ENCODE data around the gene PID1. TPM values are rescaled to one million over a fixed set of nuclear protein-coding genes. Genes with fewer than 3 reads are reported as not detected.

Gene PID1
- total RNA-seq, 1 donor from 2014 or later = not detected

- CTCF ChIA-PET = no interaction called here
- Mint-ChIP-seq H3K4me3 (no peak overlapping the region), H3K27ac (no peak overlapping the region), H3K9me3 (peaks cover 4% of the 10 kb centered on the region), H3K36me3 (ENCODE audit: low read depth) (no peaks in the 10 kb centered on the region), H3K27me3 (no peaks in the 10 kb centered on the region), H3K4me1 (no peaks in the 10 kb centered on the region)
- ATAC-seq (ENCODE audit: low read depth) (no peak), DNase-seq (no peak)
- intact Hi-C loops (cut with micrococcal nuclease) = no loop called here
- no peak for TF ChIP-seq CTCF (IDR thresholded peaks at IDR 0.05)
- POLR2A ChIA-PET = no interaction called here
Measured at GRCh38 chr2:228974169-228974568, 296.9 kb downstream of the PID1 start.

Measured in activated B cell treated with CpG ODN at 0.5 μM for 24 hours (primary cell).